WTC11 (cell line): Measurements from ENCODE around the gene OTOG. TPM values are rescaled to one million over a fixed set of nuclear protein-coding genes. Genes with fewer than 3 reads are reported as not detected.
A peak's percentile ranks its signal among the peaks of the same experiment; 100 is the strongest.

Source experiments
- ATAC-seq: fragments of 200-7000 bp; cut with Tn5 transposase; 2 replicates; pipeline ENCODE4 v1.10.0; 2021; ENCODE audit warnings: mild to moderate bottlenecking, moderate library complexity
- CTCF ChIA-PET: fragments of 300-600 bp; sonication (Branson Sonifier 250); formaldehyde crosslinking; loops from one replicate; lab custom pipeline; 2021; ENCODE audit warnings: antibody characterized with exemption; lab: Charles Lee
- POLR2A ChIA-PET: fragments of 350-600 bp; sonication (Branson Sonifier 250); formaldehyde crosslinking; loops from one replicate; lab custom pipeline; 2021; ENCODE audit warnings: antibody characterized with exemption; lab: Charles Lee
- DNase-seq: peaks from one replicate; pipeline ENCODE4 v3.0.0; 2021; ENCODE audit warnings: low spot score
- H3K27ac Mint-ChIP-seq: 2 replicates; pipeline ENCODE4 v1.8.0; 2021; ENCODE audit warnings: mixed read lengths
- H3K27me3 Mint-ChIP-seq: 2 replicates; pipeline ENCODE4 v1.8.0; 2021; ENCODE audit warnings: low read depth, mild to moderate bottlenecking, moderate library complexity, mixed read lengths
- H3K36me3 Mint-ChIP-seq: 2 replicates; pipeline ENCODE4 v1.8.0; 2021; ENCODE audit warnings: mixed read lengths
- H3K4me1 Mint-ChIP-seq: 2 replicates; pipeline ENCODE4 v1.8.0; 2022; ENCODE audit warnings: mixed read lengths
- H3K4me3 Mint-ChIP-seq: 2 replicates; pipeline ENCODE4 v1.8.0; 2021; ENCODE audit warnings: mild to moderate bottlenecking, moderate library complexity, mixed read lengths
- H3K9me3 Mint-ChIP-seq: 2 replicates; pipeline ENCODE4 v1.8.0; 2021; ENCODE audit warnings: mixed read lengths
- CREM ChIP-seq: sonication (generic); formaldehyde crosslinking; IDR thresholded peaks from 2 replicates; pipeline ENCODE4 v1.8.1; 2022; ENCODE audit warnings: mild to moderate bottlenecking, missing genetic modification reagents, moderate library complexity
- FOXJ3 ChIP-seq: sonication (generic); formaldehyde crosslinking; IDR thresholded peaks from 2 replicates; pipeline ENCODE4 v1.9.0; 2021; ENCODE audit warnings: missing genetic modification reagents, mild to moderate bottlenecking, borderline replicate concordance
- JUN ChIP-seq: sonication (generic); formaldehyde crosslinking; IDR thresholded peaks from 2 replicates; pipeline ENCODE4 v1.8.0; 2023; ENCODE audit warnings: mild to moderate bottlenecking, missing genetic modification reagents
- MXD4 ChIP-seq: fragments of 250-450 bp; sonication (Bioruptor Pico); IDR thresholded peaks from 2 replicates; pipeline ENCODE4 v1.8.0; 2021; ENCODE audit warnings: mild to moderate bottlenecking, moderate library complexity, borderline replicate concordance
- NR1H2 ChIP-seq: sonication (generic); formaldehyde crosslinking; IDR thresholded peaks from 2 replicates; pipeline ENCODE4 v1.9.0; 2021; ENCODE audit warnings: mild to moderate bottlenecking, moderate library complexity, missing genetic modification reagents
- NR2C2 ChIP-seq: sonication (generic); formaldehyde crosslinking; IDR thresholded peaks from 2 replicates; pipeline ENCODE4 v1.8.0; 2022; ENCODE audit warnings: mild to moderate bottlenecking, missing genetic modification reagents
- SMAD3 ChIP-seq: sonication (generic); formaldehyde crosslinking; IDR thresholded peaks from 2 replicates; pipeline ENCODE4 v1.8.0; 2022; ENCODE audit warnings: missing genetic modification reagents, mild to moderate bottlenecking, borderline replicate concordance
- USF2 ChIP-seq: sonication (generic); formaldehyde crosslinking; IDR thresholded peaks from 2 replicates; pipeline ENCODE4 v1.8.1; 2023; ENCODE audit warnings: mild to moderate bottlenecking, missing genetic modification reagents, moderate library complexity
- ZMAT4 ChIP-seq: fragments of 250-450 bp; sonication (Bioruptor Pico); IDR thresholded peaks from 2 replicates; pipeline ENCODE4 v1.9.0; 2021; ENCODE audit warnings: mild to moderate bottlenecking
- ZNF396 ChIP-seq: fragments of 250-450 bp; sonication (Bioruptor Pico); IDR thresholded peaks from 2 replicates; pipeline ENCODE4 v1.8.0; 2021; ENCODE audit warnings: mild to moderate bottlenecking, moderate library complexity, borderline replicate concordance
- total RNA-seq: library from RNA; stranded (reverse); gene quantifications from 3 replicates; pipeline ENCODE4 v1.2.3, GENCODE V29; 2021
- TF ChIP-seq, protein P1 (sequence below): sonication (generic); formaldehyde crosslinking; IDR thresholded peaks from 2 replicates; pipeline ENCODE4 v1.8.1; 2023; ENCODE audit warnings: mild to moderate bottlenecking, missing genetic modification reagents
- TF ChIP-seq, protein P2 (sequence below): sonication (generic); formaldehyde crosslinking; IDR thresholded peaks from 2 replicates; pipeline ENCODE4 v1.8.1; 2022; ENCODE audit warnings: mild to moderate bottlenecking, missing genetic modification reagents, moderate library complexity, borderline replicate concordance
- TF ChIP-seq, protein P3 (sequence below): sonication (generic); formaldehyde crosslinking; IDR thresholded peaks from 2 replicates; pipeline ENCODE4 v1.8.0; 2022; ENCODE audit warnings: mild to moderate bottlenecking, missing genetic modification reagents
- TF ChIP-seq, protein P4 (sequence below): fragments of 250-450 bp; sonication (Bioruptor Pico); IDR thresholded peaks from 2 replicates; pipeline ENCODE4 v1.9.0; 2021; ENCODE audit warnings: moderate library complexity, mild to moderate bottlenecking, inconsistent platforms, borderline replicate concordance
- TF ChIP-seq, protein P5 (sequence below): fragments of 250-450 bp; sonication (Bioruptor Pico); IDR thresholded peaks from 2 replicates; pipeline ENCODE4 v2.1.2; 2022; ENCODE audit warnings: mild to moderate bottlenecking, moderate library complexity

The OTOG gene
- total RNA-seq, 1 experiment from 2014 or later, result 1.4 TPM

- TF ChIP-seq FOXJ3 (CRISPR knock-in tag) (no peak), JUN (CRISPR knock-in tag) (no peak), SMAD3 (CRISPR knock-in tag) (no peak), NR2C2 (CRISPR knock-in tag) (no peak), ZNF396 (CRISPR knock-in tag) (no peak), NR1H2 (CRISPR knock-in tag) (no peak), ZMAT4 (CRISPR knock-in tag) (no peak), MXD4 (CRISPR knock-in tag) (no peak), CREM (CRISPR knock-in tag) (no peak), USF2 (no peak)
- TF ChIP-seq, protein P1, sequence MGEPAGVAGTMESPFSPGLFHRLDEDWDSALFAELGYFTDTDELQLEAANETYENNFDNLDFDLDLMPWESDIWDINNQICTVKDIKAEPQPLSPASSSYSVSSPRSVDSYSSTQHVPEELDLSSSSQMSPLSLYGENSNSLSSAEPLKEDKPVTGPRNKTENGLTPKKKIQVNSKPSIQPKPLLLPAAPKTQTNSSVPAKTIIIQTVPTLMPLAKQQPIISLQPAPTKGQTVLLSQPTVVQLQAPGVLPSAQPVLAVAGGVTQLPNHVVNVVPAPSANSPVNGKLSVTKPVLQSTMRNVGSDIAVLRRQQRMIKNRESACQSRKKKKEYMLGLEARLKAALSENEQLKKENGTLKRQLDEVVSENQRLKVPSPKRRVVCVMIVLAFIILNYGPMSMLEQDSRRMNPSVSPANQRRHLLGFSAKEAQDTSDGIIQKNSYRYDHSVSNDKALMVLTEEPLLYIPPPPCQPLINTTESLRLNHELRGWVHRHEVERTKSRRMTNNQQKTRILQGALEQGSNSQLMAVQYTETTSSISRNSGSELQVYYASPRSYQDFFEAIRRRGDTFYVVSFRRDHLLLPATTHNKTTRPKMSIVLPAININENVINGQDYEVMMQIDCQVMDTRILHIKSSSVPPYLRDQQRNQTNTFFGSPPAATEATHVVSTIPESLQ, result no peak
- TF ChIP-seq, protein P2, sequence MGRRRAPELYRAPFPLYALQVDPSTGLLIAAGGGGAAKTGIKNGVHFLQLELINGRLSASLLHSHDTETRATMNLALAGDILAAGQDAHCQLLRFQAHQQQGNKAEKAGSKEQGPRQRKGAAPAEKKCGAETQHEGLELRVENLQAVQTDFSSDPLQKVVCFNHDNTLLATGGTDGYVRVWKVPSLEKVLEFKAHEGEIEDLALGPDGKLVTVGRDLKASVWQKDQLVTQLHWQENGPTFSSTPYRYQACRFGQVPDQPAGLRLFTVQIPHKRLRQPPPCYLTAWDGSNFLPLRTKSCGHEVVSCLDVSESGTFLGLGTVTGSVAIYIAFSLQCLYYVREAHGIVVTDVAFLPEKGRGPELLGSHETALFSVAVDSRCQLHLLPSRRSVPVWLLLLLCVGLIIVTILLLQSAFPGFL (CRISPR knock-in tag), result no peak
- TF ChIP-seq, protein P3, sequence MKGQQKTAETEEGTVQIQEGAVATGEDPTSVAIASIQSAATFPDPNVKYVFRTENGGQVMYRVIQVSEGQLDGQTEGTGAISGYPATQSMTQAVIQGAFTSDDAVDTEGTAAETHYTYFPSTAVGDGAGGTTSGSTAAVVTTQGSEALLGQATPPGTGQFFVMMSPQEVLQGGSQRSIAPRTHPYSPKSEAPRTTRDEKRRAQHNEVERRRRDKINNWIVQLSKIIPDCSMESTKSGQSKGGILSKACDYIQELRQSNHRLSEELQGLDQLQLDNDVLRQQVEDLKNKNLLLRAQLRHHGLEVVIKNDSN (CRISPR knock-in tag), result no peak
- TF ChIP-seq, protein P4, sequence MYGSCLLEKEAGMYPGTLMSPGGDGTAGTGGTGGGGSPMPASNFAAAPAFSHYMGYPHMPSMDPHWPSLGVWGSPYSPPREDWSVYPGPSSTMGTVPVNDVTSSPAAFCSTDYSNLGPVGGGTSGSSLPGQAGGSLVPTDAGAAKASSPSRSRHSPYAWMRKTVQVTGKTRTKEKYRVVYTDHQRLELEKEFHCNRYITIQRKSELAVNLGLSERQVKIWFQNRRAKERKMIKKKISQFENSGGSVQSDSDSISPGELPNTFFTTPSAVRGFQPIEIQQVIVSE, result no peak
- TF ChIP-seq, protein P5, sequence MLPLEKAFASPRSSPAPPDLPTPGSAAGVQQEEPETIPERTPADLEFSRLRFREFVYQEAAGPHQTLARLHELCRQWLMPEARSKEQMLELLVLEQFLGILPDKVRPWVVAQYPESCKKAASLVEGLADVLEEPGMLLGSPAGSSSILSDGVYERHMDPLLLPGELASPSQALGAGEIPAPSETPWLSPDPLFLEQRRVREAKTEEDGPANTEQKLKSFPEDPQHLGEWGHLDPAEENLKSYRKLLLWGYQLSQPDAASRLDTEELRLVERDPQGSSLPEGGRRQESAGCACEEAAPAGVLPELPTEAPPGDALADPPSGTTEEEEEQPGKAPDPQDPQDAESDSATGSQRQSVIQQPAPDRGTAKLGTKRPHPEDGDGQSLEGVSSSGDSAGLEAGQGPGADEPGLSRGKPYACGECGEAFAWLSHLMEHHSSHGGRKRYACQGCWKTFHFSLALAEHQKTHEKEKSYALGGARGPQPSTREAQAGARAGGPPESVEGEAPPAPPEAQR (CRISPR knock-in tag), result no peak
- TF ChIP-seq, all 79 proteins: peak for 0
- H3K9me3 Mint-ChIP-seq, result no peaks in the 10 kb centered on the region
- no peak overlapping the region for H3K27ac Mint-ChIP-seq
- ChIA-PET CTCF (interaction anchor here (1.2 to 3.8 kb wide), 3 partner anchors 12 to 31 kb away, joined by 4 to 17 read pairs (median 5); partner anchors contain the start of genes OTOG and USH1C), POLR2A (no interaction called here)
- no peaks in the 10 kb centered on the region for H3K4me1 Mint-ChIP-seq
- peak; percentile 2 for DNase-seq
- H3K27me3 Mint-ChIP-seq, result no peaks in the 10 kb centered on the region
- no peak overlapping the region for H3K4me3 Mint-ChIP-seq
- no peak for ATAC-seq
- no peaks in the 10 kb centered on the region for H3K36me3 Mint-ChIP-seq
Observed at GRCh38 chr11:17559341-17560087, 12.5 kb downstream of the OTOG start.
